Loucy (cell line): ENCODE data around the gene UNC5B.

Experiments
- CTCF ChIP-seq: fragments of 200-600 bp; sonication (generic); conservative IDR thresholded peaks from 2 replicates; pipeline ENCODE4 v1.5.1; 2014; ENCODE audit warnings: mild to moderate bottlenecking, antibody characterized with exemption, low read length
- EZH2phosphoT487 ChIP-seq: fragments of 200-600 bp; IDR thresholded peaks from 2 replicates; pipeline ENCODE4 v1.6.1; 2018; ENCODE audit warnings: antibody characterized with exemption, mild to moderate bottlenecking, moderate library complexity, borderline replicate concordance

- TF ChIP-seq CTCF (no peak), EZH2phosphoT487 (no peak)
Observed at GRCh38 chr10:71285986-71286385, 73.6 kb downstream of the UNC5B start.
